ENCODE data around the gene POLR1A.

GRCh38 chr2:86048383-86048701 lies 57.3 kb downstream of the POLR1A start:
- TF ChIP-seq CTCF (IDR thresholded peaks at IDR 0.05): no peak
- TF ChIP-seq POLR2A (IDR thresholded peaks at IDR 0.05): no peak
- TF ChIP-seq POLR2AphosphoS5 (IDR thresholded peaks at IDR 0.05): no peak
